Right ventricle myocardium inferior (tissue), 1 donor: ENCODE data around the gene MYO1D. TPM values are rescaled to one million over a fixed set of nuclear protein-coding genes. Genes with fewer than 3 reads are reported as not detected.

Experiments
- ATAC-seq: fragments of 200-7000 bp; cut with Tn5 transposase; one replicate; pipeline ENCODE4 v1.9.1; 2020; ENCODE audit warnings: mild to moderate bottlenecking, moderate library complexity
- DNase-seq: peaks from one replicate; pipeline ENCODE4 v3.0.0; 2021; ENCODE audit errors: missing footprints
- intact Hi-C: fragments of 100-400 bp; cut with DNase I; formaldehyde crosslinking; loops from one replicate; pipeline ENCODE4 v1.11.0; 2022
- total RNA-seq: library from RNA; stranded (reverse); fragmentation: NEBNext Ultra II Directional; extraction: Animal tissue kit (Norgen Biotek cat#: 25700); gene quantifications from one replicate; pipeline ENCODE4 v1.2.1, GENCODE V29; 2021
- donor health status: DM: no; HTN: yes; CAD: no; lungs with severe emphysema.

MYO1D gene
- total RNA-seq, 1 donor from 2014 or later = 4.7 TPM

DNA sequence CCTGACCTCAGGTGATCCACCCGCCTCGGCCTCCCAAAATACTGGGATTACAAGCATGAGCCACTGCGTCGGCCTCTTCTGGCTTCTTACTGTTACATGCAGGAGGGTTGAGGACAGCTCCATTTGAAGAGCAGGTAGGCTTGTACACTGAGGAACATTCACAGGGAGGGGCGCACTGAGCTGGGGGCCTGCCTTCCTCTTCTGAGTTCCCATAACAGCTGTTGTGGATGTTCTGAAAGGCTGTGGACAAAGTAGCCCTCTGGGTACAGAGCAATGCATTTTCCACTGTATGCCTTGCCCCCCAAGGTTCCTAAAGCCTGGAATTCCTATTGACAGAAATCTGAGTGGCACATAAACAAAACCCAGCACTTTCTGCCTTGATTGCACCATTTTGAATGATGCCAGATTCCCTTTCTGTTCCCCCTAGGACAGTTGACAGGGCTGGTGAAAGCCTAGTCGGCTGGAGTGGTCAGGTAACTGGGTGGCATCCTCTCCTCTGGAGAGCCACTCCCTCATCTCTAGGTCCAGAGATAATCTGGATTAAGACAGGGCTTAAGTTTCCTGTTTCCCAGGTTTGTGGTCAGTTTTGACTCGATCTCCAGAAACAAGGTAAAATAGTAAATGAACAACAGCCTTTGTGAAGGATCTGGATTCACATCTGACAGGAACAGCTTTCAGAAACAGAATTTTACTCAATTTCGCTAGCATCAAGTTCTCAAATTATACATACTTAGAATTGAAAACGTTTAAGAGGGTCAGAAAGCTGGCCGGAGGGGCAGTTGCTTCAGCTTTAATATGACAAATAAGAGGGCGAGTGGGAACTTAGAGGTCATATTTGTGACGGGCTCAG lies 391.4 kb downstream of the MYO1D start:
- no peak for DNase-seq
- intact Hi-C loops = loop anchor here (5.0 kb wide), 1 partner anchor 272 kb away; no protein-coding TSS in a partner anchor
- no peak for ATAC-seq

DNA sequence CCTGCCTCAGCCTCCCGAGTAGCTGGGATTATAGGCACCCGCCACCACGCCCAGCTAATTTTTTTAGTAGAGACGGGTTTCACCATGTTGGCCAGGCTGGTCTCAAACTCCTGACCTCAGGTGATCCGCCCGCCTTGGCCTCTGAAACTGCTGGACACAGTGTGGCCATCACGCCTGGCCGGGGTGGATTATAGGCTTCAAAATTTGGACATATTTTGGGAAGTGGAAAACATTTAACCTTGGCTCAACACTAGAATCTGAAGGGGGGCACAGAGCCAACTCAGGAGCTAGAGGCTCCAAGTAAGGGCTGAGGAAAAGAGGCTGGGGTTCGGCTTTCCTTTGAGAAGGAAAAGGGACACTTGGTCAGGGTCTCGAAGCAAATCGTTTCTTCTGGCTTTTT lies 392.3 kb downstream of the MYO1D start:
- intact Hi-C loops = loop anchor here (5.0 kb wide), 2 partner anchors 173 to 273 kb away; no protein-coding TSS in a partner anchor
- no peak for DNase-seq
- no peak for ATAC-seq

DNA sequence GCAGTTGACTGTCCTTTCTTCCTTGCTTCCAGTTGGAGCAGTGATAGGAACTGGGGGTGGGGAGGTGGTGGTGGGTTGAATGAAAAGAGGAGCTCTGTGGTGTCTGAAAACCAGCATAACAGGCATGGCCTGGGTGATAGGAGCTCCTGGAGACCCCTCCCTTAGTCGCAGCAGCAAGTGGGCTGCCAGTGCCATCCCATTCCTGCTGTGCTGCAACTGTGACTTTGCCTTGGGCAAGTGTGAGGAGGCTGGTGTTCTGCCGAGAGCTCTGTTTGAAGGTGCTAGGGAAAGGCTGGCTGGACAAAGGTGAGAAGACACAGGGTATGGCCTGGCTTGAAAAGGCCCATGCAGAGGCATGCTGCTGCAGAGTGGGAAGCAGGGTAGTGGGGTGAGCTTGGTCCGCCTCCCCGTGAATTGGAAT lies 392.9 kb downstream of the MYO1D start:
- ATAC-seq = no peak
- DNase-seq = no peak
- intact Hi-C loops = loop anchor here (5.0 kb wide), 1 partner anchor 173 kb away; no protein-coding TSS in a partner anchor

DNA sequence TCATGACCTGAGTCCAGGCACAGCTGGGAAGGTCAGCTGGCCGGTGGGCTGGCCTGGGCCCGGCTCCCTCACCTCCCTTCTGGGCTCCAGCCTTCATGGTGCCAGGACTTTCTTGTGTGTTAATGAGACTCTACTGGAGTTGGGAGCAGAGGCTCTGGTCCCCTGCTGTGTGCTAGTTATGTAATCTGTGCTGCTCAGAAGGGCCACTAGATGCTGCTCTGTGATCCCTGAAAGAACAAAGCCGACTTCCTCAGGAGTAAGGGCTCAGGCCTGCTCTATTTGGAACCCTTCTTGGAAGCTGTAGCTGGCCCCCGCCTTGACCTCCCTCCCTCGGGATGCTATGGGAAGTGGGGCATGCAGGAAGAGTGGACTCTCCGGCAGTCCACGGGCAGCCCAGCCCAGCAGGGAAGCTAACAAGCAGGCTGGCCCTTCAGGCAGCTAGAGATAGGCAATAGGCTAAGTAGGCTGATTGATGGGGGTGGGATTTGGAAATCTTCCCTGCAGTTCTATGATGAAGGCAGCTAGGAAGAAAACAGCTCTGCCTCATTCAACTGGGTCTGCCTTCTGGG lies 393.4 kb downstream of the MYO1D start:
- ATAC-seq = peak; percentile 92
- peak; percentile 92 for DNase-seq

DNA sequence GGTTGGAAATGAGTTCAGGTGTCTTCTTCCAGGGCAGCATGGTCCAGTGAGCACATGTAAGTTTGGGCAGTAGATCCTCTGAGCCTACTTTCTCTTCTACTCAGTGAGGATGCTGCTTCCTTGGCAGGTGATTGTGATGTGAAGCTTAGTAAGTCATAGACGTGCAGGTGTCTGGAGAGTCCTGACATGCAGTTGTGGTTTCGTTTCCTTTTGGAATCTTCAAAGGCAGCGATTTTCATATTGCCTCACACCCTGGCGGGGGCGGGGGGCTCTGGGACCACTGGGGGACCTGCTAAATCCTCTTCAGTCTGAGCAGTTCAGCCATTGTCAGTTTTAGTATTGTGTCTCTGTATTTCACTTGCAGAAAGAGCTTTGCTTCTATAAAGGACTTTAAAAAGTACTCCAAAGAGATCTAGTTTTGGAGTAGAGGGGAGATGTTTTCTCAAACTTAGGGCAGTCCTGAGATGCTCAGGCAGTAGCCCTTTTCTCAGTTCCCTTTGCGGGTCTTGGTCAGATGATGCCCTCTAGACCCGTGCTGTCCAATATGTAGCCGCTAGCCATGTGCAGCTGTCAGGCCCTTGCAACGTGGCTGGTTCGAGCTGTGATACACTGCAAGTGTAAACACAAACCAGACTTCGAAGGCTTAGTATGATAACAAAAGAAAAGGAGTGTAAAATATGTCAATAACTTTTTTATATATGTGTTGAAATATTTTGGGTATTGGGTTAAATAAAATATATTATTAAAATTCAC lies 394.2 kb downstream of the MYO1D start:
- ATAC-seq (no peak), DNase-seq (no peak)
- intact Hi-C loops = loop anchor here (5.0 kb wide), 1 partner anchor 175 kb away; no protein-coding TSS in a partner anchor

More for the DNA sequence above, 393.4 kb downstream of the MYO1D start:
- intact Hi-C loops = loop anchor here (5.0 kb wide), 1 partner anchor 174 kb away; no protein-coding TSS in a partner anchor

DNA sequence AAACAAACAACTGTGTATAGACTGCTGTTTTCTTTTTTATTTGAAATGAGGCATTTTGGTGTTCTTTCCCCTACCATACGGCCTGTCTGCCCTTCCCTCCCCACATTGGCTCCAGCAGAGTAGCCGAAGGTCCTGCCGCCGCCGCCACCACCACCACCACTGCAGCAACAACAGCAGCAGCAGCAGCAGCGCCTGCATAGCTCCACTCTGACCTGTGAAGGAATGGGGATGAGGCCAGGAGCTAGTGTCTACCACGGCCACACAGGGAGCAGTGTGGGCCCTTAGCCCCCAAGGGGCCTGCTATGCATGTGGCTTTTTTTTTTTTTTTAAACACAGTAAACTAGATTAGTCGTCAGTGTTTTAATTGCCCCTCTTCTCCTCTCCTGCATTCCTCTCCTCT lies 395.7 kb downstream of the MYO1D start:
- no peak for DNase-seq
- ATAC-seq = no peak
- intact Hi-C loops = loop anchor here (5.0 kb wide), 1 partner anchor 176 kb away; no protein-coding TSS in a partner anchor

DNA sequence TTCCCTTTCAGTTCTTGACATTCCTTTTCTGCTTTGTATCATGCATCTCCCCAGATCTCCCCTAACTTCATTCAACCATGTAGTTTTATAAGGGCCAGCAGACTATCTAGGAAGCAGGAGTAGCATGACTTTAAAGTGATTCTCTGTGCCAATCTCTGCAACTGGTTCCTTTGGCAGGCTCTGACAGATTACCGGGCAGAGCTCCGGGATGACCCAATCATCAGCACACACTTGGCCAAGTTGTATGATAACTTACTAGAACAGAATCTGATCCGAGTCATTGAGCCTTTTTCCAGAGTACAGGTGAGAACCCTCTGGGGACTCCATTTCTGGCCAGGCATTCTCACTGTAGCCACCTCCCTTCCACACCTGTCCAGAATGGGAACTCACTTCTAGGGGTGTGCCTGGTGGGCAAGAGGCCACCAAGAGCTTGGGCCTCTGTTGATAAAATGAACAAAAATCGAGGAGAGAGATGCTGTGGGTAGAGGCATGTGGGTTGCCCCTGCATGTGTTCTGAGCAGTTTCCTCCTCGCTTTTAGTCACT lies 397.8 kb downstream of the MYO1D start:
- DNase-seq (no peak), ATAC-seq (no peak)
- intact Hi-C loops = no loop called here

DNA sequence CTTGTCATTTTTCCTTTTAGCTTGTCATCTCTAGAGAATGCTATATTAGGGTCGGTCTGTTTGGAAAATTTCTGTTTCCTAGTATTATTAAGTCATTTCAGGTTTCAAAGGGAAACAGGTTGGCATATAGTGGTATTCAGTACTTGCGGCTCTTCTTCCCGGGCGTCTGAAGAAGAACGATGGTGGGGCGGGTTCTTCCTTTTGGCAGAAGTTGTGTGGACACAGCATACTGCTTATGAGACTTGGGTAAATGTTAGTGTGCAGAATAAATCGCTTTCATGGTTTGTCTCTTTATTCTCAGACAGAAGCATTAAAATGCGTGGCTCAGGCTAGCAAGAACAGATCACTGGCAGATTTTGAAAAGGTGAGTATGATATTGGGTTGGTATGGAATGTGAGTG lies 399.7 kb downstream of the MYO1D start:
- intact Hi-C loops = no loop called here
- DNase-seq (no peak), ATAC-seq (no peak)

DNA sequence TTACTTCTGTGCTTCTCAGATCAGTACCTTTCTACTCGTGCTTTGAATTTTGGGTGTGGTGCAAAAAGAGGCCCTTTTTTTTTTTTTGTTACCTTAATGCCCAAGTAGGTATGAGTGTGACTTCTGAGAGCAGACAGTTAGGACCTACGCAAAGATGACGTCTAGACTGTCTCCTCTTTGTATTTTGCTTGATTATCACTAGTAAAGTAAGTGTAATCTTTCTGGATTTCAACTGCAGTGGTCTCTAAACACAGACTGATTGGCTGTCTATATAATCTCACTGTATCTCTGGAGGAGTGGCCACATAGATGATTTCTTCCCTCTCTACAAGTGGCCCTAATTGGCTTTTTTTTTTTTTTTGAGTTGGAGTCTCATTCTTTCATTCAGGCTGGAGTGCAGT lies 401.7 kb downstream of the MYO1D start:
- ATAC-seq (no peak), DNase-seq (no peak)
- intact Hi-C loops = no loop called here

DNA sequence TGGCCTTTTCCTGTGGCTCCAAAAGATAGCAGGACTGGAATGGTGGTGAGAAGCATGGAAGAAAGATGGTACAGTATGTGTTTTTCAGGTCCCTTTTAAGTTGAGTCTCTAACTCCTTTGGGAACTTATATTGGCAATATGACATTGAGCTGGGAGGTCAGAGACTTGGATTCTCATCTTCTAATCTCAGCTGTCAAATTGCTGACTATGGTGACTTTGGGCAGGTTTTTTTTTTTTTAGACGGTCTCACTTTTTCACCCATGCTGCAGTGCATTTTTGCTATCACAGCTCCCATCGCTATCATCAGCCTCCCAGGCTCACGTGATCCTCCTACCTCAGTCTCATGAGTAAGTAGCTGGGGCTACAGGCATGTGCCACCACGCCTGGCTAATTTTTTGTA lies 405.3 kb downstream of the MYO1D start:
- DNase-seq (no peak), ATAC-seq (no peak)
- intact Hi-C loops = no loop called here

DNA sequence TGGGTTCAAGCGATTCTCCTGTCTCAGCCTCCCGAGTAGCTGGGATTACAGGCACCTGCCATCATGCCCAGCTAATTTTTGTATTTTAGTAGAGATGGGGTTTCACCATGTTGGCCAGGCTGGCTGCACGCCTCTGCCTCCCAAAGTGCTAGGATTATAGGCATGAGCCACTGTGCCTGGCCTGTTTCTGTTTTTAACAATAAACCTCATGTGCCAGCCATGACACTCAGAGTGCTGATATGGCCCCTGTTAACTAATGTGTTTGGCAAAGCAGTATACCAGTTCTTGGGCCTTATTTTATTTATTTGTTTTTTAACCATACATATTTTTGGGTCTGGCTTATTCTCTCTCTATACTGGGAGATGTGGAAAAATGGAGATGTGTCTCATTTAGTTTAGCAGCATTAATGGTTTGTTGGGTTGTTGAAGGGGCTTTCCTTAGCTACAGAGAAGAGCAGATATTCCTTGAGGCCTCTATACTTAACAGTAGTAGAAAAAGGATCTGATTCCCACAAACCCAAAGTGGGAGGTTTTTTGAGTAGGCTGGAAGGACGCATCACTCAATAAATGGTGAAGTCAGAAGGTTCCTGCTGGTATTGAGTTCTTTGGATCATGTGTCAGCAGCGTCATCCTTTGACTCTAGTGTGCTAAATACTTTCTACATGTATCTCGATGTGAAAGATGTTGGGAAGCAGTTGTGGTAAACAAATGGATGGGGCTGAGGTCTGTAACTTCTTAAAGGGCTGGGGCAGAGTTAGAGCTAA lies 406.3 kb downstream of the MYO1D start:
- no peak for DNase-seq
- peak; percentile 57 for ATAC-seq
- intact Hi-C loops = no loop called here

DNA sequence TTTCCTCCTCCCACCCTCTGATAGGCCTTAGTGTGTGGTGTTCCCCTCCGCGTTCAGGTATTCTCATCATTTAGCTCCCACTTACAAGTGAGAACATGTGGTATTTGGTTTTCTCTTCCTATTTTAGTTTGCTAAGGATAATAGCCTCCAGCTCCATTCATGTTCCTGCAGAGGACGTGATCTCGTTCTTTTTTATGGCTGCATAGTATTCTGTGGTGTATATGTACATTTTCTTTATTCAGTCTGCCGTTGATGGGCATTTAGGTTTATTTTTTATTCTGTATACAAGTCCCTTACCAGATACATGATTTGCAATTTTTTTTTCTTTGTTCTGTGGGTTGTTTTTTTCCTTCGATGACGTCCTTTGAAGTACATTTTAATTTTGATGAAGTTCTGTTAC lies 409.0 kb downstream of the MYO1D start:
- DNase-seq (no peak), ATAC-seq (no peak)
- intact Hi-C loops = no loop called here

DNA sequence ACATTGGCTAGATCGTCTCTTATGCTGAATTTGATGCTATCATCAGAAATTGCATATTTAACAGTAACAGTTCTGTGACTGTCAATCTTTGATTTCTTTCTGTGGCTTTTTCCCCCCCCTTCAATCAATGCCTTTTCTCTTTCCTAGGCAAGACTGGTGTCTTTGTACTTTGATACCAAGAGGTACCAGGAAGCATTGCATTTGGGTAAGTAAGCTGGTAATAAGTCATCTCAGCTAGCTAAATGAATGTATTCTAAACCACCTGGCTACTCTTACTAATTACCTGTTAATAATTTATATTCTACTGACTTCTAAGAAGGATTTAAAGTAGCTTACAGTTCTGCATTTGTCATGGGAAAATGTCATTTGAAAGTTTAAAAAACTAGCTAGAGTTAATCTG lies 412.6 kb downstream of the MYO1D start:
- ATAC-seq (no peak), DNase-seq (no peak)
- intact Hi-C loops = loop anchor here (5.0 kb wide), 1 partner anchor 293 kb away; no protein-coding TSS in a partner anchor

DNA sequence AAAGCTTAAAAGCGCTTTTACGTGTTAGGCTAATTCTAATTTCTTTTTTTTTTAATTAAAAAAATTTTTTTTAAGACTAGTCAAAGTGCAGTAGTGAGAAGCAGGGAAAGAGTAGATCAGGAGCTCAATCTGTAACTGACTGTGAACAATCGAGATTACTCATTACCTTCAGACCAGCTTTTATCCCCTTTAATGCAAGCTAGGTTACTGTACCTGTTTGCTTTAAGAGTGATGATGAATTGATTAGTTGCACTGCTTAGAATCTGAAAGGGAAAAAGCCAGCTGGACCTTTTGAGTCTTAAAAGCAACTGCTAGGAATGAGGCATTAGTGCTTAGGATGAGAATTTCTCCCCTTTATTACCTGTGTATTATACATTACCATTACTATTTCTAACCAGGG lies 413.6 kb downstream of the MYO1D start:
- intact Hi-C loops = loop anchor here (5.0 kb wide), 1 partner anchor 294 kb away; no protein-coding TSS in a partner anchor
- ATAC-seq (no peak), DNase-seq (no peak)

DNA sequence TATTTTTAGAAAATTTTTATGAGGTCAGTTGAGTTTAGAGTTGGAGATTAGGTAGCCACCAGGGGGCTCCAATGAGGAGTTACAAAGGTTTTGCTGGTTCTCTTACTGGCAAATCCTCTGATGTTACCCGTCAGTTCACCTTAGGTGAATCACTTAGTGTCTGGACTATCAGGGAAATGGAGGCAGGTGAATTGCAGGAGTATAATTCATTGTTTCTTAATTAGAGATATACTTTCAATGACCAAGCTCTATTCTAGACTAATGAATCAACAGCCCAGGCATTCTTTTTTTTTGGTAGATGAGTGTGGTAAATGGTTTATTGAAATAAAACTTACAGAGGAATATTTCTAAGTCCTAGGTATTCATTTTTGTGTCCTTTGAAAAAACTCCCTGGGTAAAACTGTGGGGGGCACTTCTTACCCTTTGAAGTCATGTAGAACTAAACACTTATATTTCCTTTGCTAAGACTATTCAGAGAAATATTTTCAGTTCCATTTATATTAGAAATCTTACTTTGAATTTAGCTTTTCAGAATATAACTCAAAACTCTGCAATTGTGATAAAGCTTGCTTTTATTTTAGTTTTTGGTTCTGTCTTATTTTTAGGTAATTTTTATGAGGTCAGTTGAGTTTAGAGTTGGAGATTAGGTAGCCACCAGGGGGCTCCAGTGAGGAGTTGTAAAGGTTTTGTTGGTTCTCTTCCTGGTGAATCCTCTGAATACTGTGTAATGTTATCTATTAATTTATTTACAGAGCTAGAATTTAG lies 414.9 kb downstream of the MYO1D start:
- intact Hi-C loops = loop anchor here (5.0 kb wide), 1 partner anchor 295 kb away; no protein-coding TSS in a partner anchor
- DNase-seq (no peak), ATAC-seq (peak; percentile 72)

DNA sequence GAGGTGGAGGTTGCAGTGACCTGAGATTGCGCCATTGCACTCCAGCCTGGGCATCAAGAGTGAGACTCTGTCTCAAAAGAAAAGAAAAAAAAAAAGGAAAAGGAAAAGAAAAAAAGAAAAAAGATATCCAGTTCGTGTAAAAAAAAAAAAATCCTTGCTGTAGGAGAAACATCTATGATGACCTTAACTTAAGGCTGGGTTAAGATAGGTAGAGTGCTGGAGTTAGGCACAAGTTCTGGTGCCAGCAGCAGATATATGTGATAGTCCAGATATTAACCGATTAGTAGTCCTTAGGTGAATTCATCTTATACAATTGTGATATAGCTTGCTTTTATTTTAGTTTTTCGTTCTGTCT lies 415.4 kb downstream of the MYO1D start:
- DNase-seq (no peak), ATAC-seq (no peak)
- intact Hi-C loops = loop anchor here (5.0 kb wide), 1 partner anchor 296 kb away; no protein-coding TSS in a partner anchor

DNA sequence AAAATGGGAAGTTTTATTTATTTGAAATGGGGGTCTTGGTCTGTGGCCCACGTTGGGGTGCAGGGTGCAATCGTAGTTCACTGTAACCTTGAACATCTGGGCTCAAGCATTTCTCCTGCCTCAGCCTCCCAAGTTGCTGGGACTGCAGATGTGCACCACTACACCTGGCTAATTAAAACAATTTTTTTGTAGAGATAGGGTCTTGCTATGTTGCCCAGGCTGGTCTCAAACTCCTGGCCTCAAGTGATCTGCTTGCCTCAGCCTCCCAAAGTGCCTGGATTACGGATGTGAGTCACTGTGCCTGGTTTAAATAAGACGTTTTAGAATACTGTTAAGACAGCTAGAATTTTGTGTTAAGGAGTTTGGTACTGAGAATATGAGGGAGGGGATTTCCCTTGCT lies 416.9 kb downstream of the MYO1D start:
- DNase-seq (no peak), ATAC-seq (no peak)
- intact Hi-C loops = loop anchor here (5.0 kb wide), 1 partner anchor 297 kb away; no protein-coding TSS in a partner anchor
